Hair follicular keratinocyte (primary cell): ENCODE results near the gene KRTAP4-3. TPM values are rescaled to one million over a fixed set of nuclear protein-coding genes. Genes with fewer than 3 reads are reported as not detected.

Source experiments
- total RNA-seq: library from RNA; depleted of rRNA; stranded (reverse); fragments of >200 nt; gene quantifications from 2 replicates; pipeline ENCODE4 v1.2.3, GENCODE V29; 2015

Gene KRTAP4-3
- total RNA-seq = not detected in 2 replicates

GRCh38 chr17:41168121-41168520, at the start of gene KRTAP4-3:
Gene KRTAP4-3 (minus strand): TSS chr17:41168221. CDS start chr17:41168172, 49 bp downstream.

GRCh38 chr17:41189837-41190318, 21.9 kb upstream of the KRTAP4-3 start, which contains the start of gene KRTAP9-1:
Gene KRTAP9-1 (plus strand): TSS chr17:41189887. CDS start chr17:41189887, 0 bp downstream.

DNA sequence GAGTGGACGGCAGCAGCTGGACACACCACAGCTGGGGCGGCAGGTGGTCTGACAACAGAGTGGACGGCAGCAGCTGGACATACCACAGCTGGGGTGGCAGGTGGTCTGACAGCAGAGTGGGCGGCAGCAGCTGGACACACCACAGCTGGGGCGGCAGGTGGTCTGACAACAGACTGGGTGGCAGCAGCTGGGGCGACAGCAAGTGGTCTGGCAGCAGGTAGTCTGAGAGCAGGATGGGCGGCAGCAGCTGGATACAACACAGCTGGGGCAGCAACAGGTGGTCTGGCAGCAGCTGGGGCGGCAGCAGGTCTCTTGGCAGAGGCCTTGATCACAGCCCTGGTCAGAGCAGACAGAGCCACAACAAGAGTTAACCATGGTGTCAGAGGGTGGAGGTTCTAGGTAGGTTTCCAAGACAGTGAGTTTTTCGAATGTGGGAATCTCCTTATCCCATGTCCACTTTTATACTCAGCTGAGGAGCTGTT, 16.5 kb upstream of the KRTAP4-3 start, which contains the start of gene KRTAP4-1:
Gene KRTAP4-1 (minus strand): TSS at position 432 of the 482 bp plus-strand sequence. CDS start 57 bp downstream, at position 375.

GRCh38 chr17:41177727-41178271, 9.8 kb upstream of the KRTAP4-3 start, which contains the start of gene KRTAP4-2:
Gene KRTAP4-2 (minus strand): TSS chr17:41178221. CDS start chr17:41178164, 57 bp downstream.

GRCh38 chr17:41160648-41161047, 7.4 kb downstream of the KRTAP4-3 start, which contains the start of gene KRTAP4-4:
Gene KRTAP4-4 (minus strand): TSS chr17:41160748. CDS start chr17:41160691, 57 bp downstream.

DNA sequence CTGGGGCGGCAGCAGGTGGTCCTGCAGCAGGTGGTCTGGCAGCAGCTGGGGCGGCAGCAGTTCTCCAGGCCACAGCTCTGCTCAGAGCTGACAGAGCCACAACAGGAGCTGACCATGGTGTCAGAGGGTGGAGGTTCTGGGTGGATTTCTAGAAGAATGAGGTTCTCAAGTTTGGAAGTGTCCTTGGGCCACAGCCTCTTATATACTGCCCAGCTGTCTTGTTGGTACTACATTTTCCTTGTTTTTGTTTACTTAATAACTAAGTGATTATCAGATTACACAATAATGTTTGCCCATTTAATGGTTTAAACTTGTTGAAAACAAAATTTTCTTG, 18.4 kb downstream of the KRTAP4-3 start, which contains the start of gene KRTAP4-5:
Gene KRTAP4-5 (minus strand): TSS at position 174 of the 334 bp plus-strand sequence. CDS start 58 bp downstream, at position 116.

GRCh38 chr17:41140360-41141131, 27.5 kb downstream of the KRTAP4-3 start, which contains the start of gene KRTAP4-6:
Gene KRTAP4-6 (minus strand): TSS chr17:41140544. CDS start chr17:41140487, 57 bp downstream.

GRCh38 chr17:41123991-41124371, 44.0 kb downstream of the KRTAP4-3 start, which contains the start of gene KRTAP4-12:
Gene KRTAP4-12 (minus strand): TSS chr17:41124182. CDS start chr17:41124122, 60 bp downstream.

DNA sequence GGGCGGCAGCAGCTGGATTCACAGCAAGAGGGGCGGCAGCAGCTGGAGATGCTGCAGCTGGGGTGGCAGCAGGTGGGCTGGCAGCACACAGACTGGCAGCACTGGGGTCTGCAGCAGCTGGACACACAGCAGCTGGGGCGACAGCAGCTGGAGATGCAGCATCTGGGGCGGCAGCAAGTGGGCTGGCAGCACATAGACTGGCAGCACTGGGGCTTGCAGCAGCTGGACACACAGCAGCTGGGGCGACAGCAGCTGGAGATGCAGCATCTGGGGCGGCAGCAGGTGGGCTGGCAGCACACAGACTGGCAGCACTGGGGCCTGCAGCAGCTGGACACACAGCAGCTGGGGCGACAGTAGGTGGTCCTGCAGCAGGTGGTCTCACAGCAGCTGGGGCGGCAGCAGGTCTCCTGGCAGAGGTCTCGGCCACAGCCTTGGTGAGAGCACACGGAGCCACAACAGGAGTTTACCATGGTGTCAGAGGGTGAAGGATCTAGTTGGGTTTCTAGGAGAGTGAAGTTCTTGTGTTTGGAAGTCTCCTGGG, 50.1 kb downstream of the KRTAP4-3 start, which contains the start of gene KRTAP4-11:
Gene KRTAP4-11 (minus strand): TSS at position 528 of the 541 bp plus-strand sequence. CDS start 58 bp downstream, at position 470.

Other genes starting within 250 kb of the KRTAP4-3 start
- gene KRT23, start 230.6 kb downstream of the KRTAP4-3 start, total RNA-seq = 1.2 and 2.6 TPM in 2 replicates
- not detected in 2 replicates for gene KRT39, start 201.3 kb downstream of the KRTAP4-3 start, total RNA-seq
- gene KRT40, start 183.9 kb downstream of the KRTAP4-3 start, total RNA-seq = not detected in 2 replicates
- not detected in 2 replicates for gene KRTAP3-3, start 174.1 kb downstream of the KRTAP4-3 start, total RNA-seq
- not detected in 2 replicates for gene KRTAP3-2, start 168.3 kb downstream of the KRTAP4-3 start, total RNA-seq
- gene KRTAP3-1, start 159.1 kb downstream of the KRTAP4-3 start, total RNA-seq = not detected in 2 replicates
- gene KRTAP1-5, start 141.0 kb downstream of the KRTAP4-3 start, total RNA-seq = not detected in 2 replicates
- gene KRTAP1-4, start 138.0 kb downstream of the KRTAP4-3 start, total RNA-seq = not detected in 2 replicates
- gene KRTAP1-3, start 133.3 kb downstream of the KRTAP4-3 start, total RNA-seq = not detected in 2 replicates
- gene KRTAP1-1, start 126.8 kb downstream of the KRTAP4-3 start, total RNA-seq = not detected in 2 replicates
- gene KRTAP2-1, start 120.9 kb downstream of the KRTAP4-3 start, total RNA-seq = not detected in 2 replicates
- gene KRTAP2-2, start 113.0 kb downstream of the KRTAP4-3 start, total RNA-seq = not detected in 2 replicates
- gene KRTAP2-3, start 108.1 kb downstream of the KRTAP4-3 start, total RNA-seq = 0.15 and 0.62 TPM in 2 replicates
- not detected in 2 replicates for gene KRTAP2-4, start 102.3 kb downstream of the KRTAP4-3 start, total RNA-seq
- gene KRTAP4-7, start 84.1 kb downstream of the KRTAP4-3 start, total RNA-seq = not detected in 2 replicates
- gene KRTAP4-8, start 70.1 kb downstream of the KRTAP4-3 start, total RNA-seq = not detected in 2 replicates
- gene KRTAP4-16, start 66.0 kb downstream of the KRTAP4-3 start, total RNA-seq = not detected in 2 replicates
- not detected in 2 replicates for gene KRTAP4-9, start 62.8 kb downstream of the KRTAP4-3 start, total RNA-seq
- gene KRTAP4-11, start 49.8 kb downstream of the KRTAP4-3 start, total RNA-seq = not detected in 2 replicates
- not detected in 2 replicates for gene KRTAP4-12, start 44.0 kb downstream of the KRTAP4-3 start, total RNA-seq
- gene KRTAP4-6, start 27.7 kb downstream of the KRTAP4-3 start, total RNA-seq = not detected in 2 replicates
- gene KRTAP4-5, start 18.4 kb downstream of the KRTAP4-3 start, total RNA-seq = not detected in 2 replicates
- gene KRTAP4-4, start 7.5 kb downstream of the KRTAP4-3 start, total RNA-seq = not detected in 2 replicates
- not detected in 2 replicates for gene KRTAP4-2, start 10.0 kb upstream of the KRTAP4-3 start, total RNA-seq
- gene KRTAP4-1, start 16.7 kb upstream of the KRTAP4-3 start, total RNA-seq = not detected in 2 replicates
- gene KRTAP9-1, start 21.7 kb upstream of the KRTAP4-3 start, total RNA-seq = not detected in 2 replicates
- gene KRTAP9-2, start 58.4 kb upstream of the KRTAP4-3 start, total RNA-seq = not detected in 2 replicates
- gene KRTAP9-3, start 64.2 kb upstream of the KRTAP4-3 start, total RNA-seq = not detected in 2 replicates
- not detected in 2 replicates for gene KRTAP9-8, start 69.8 kb upstream of the KRTAP4-3 start, total RNA-seq
- not detected in 2 replicates for gene KRTAP9-4, start 81.5 kb upstream of the KRTAP4-3 start, total RNA-seq
- not detected in 2 replicates for gene KRTAP9-9, start 87.2 kb upstream of the KRTAP4-3 start, total RNA-seq
- not detected in 2 replicates for gene KRTAP9-6, start 97.2 kb upstream of the KRTAP4-3 start, total RNA-seq
- not detected in 2 replicates for gene KRTAP9-7, start 107.5 kb upstream of the KRTAP4-3 start, total RNA-seq
- not detected in 2 replicates for gene KRTAP29-1, start 134.6 kb upstream of the KRTAP4-3 start, total RNA-seq
- not detected in 2 replicates for gene KRTAP16-1, start 141.1 kb upstream of the KRTAP4-3 start, total RNA-seq
- not detected in 2 replicates for gene KRTAP17-1, start 147.5 kb upstream of the KRTAP4-3 start, total RNA-seq
- gene KRT33A, start 182.6 kb upstream of the KRTAP4-3 start, total RNA-seq = not detected in 2 replicates
- gene KRT33B, start 201.6 kb upstream of the KRTAP4-3 start, total RNA-seq = 0.47 TPM in 1 of 2 replicates, not detected in the other
- 3.3 and 6.6 TPM in 2 replicates for gene KRT34, start 214.1 kb upstream of the KRTAP4-3 start, total RNA-seq
- 0.23 TPM in 1 of 2 replicates, not detected in the other for gene KRT31, start 229.4 kb upstream of the KRTAP4-3 start, total RNA-seq